Mesenchymal stem cell (in vitro differentiated cells and primary cell): ENCODE data around the gene NUCKS1.

Experiments used
- DNase-seq: peaks from one replicate; pipeline ENCODE4 v3.0.0-alpha.2; 2013
- H2AFZ ChIP-seq: one replicate; pipeline ENCODE4 v1.6.1; 2013; ENCODE audit warnings: low read depth, mild to moderate bottlenecking, control low read depth, inconsistent platforms, low read length, moderate library complexity
- H2AK5ac ChIP-seq: 2 replicates; pipeline ENCODE4 v1.6.1; 2013; ENCODE audit warnings: low read length, moderate library complexity, mild to moderate bottlenecking, inconsistent platforms; ENCODE audit not compliant: severe bottlenecking
- H2BK120ac ChIP-seq: one replicate; pipeline ENCODE4 v1.6.1; 2013; ENCODE audit warnings: low read depth, mild to moderate bottlenecking, inconsistent platforms, low read length, moderate library complexity
- H2BK12ac ChIP-seq, 2 experiments: one replicate each; pipeline ENCODE4 v1.6.1; 2013; ENCODE audit warnings: inconsistent platforms in 2 of 2, low read length in 2 of 2, mild to moderate bottlenecking in 2 of 2, moderate library complexity in 2 of 2, control low read depth in 1 of 2
- H2BK15ac ChIP-seq: one replicate; pipeline ENCODE4 v1.6.1; 2013; ENCODE audit warnings: mild to moderate bottlenecking, low read depth, inconsistent platforms; ENCODE audit not compliant: poor library complexity, severe bottlenecking
- H2BK5ac ChIP-seq: 2 replicates; pipeline ENCODE4 v1.6.1; 2013; ENCODE audit warnings: low read depth, mild to moderate bottlenecking, low read length, control low read depth, inconsistent platforms; ENCODE audit not compliant: poor library complexity, severe bottlenecking
- H3K14ac ChIP-seq, 2 experiments: one replicate each; pipeline ENCODE4 v1.6.1; 2013; ENCODE audit warnings: inconsistent platforms in 2 of 2, low read length in 2 of 2, control low read depth in 1 of 2, mild to moderate bottlenecking in 1 of 2, moderate library complexity in 1 of 2
- H3K18ac ChIP-seq, 2 experiments: one replicate each; pipeline ENCODE4 v1.6.1; 2013; ENCODE audit warnings: inconsistent platforms in 2 of 2, low read length in 2 of 2, control low read depth in 1 of 2, low read depth in 1 of 2, mild to moderate bottlenecking in 1 of 2
- H3K23ac ChIP-seq, 2 experiments: one replicate each; pipeline ENCODE4 v1.6.1; 2013; ENCODE audit warnings: inconsistent platforms in 2 of 2, low read length in 2 of 2, mild to moderate bottlenecking in 2 of 2, moderate library complexity in 2 of 2, control low read depth in 1 of 2
- H3K27ac ChIP-seq: 2 replicates; pipeline ENCODE4 v1.5.1; 2013; ENCODE audit warnings: mild to moderate bottlenecking, moderate library complexity, low read length, control low read depth, inconsistent platforms; ENCODE audit not compliant: poor library complexity, severe bottlenecking
- H3K27me3 ChIP-seq, 2 experiments: 2 replicates each; pipeline versions ENCODE4 v1.6.1 to v1.7.0; 2013; ENCODE audit warnings: low read length in 2 of 2, mild to moderate bottlenecking in 2 of 2, moderate library complexity in 2 of 2, control low read depth in 1 of 2, inconsistent platforms in 1 of 2; ENCODE audit not compliant: control insufficient read depth in 1 of 2, insufficient read depth in 1 of 2
- H3K36me3 ChIP-seq, 2 experiments: 2 replicates each; pipeline versions ENCODE4 v1.6.1 to v1.7.0; 2013; ENCODE audit warnings: low read length in 2 of 2, control low read depth in 1 of 2, inconsistent platforms in 1 of 2, low read depth in 1 of 2, mild to moderate bottlenecking in 1 of 2; ENCODE audit not compliant: insufficient read depth in 2 of 2, control insufficient read depth in 1 of 2
- H3K4ac ChIP-seq, 2 experiments: one replicate each; pipeline ENCODE4 v1.6.1; 2013; ENCODE audit warnings: inconsistent platforms in 2 of 2, low read length in 2 of 2, mild to moderate bottlenecking in 2 of 2, moderate library complexity in 2 of 2, control low read depth in 1 of 2, low read depth in 1 of 2
- H3K4me1 ChIP-seq: 2 replicates; pipeline ENCODE4 v1.6.1; 2013; ENCODE audit warnings: low read depth, low read length, control low read depth; ENCODE audit not compliant: control insufficient read depth, insufficient read depth
- H3K4me2 ChIP-seq: 2 replicates; pipeline ENCODE4 v1.6.1; 2013; ENCODE audit warnings: low read length, mild to moderate bottlenecking, inconsistent platforms; ENCODE audit not compliant: poor library complexity, severe bottlenecking
- H3K4me3 ChIP-seq, 2 experiments: 2 replicates each; pipeline versions ENCODE4 v1.5.1 to v1.7.0; 2013; ENCODE audit warnings: low read length in 2 of 2, mild to moderate bottlenecking in 2 of 2, control low read depth in 1 of 2, low read depth in 1 of 2; ENCODE audit not compliant: insufficient read depth in 1 of 2
- H3K79me1 ChIP-seq: replicated peaks from 2 replicates; pipeline ENCODE4 v1.6.1; 2013; ENCODE audit warnings: mild to moderate bottlenecking, control low read depth, low read length, inconsistent platforms; ENCODE audit not compliant: poor library complexity, severe bottlenecking
- H3K9ac ChIP-seq: 2 replicates; pipeline ENCODE4 v1.7.0; 2013; ENCODE audit warnings: mild to moderate bottlenecking, low read length, moderate library complexity
- H3K9me3 ChIP-seq: 2 replicates; pipeline ENCODE4 v1.7.0; 2013; ENCODE audit warnings: mild to moderate bottlenecking, low read length; ENCODE audit not compliant: control insufficient read depth
- H4K8ac ChIP-seq: one replicate; pipeline ENCODE4 v1.6.1; 2013; ENCODE audit warnings: inconsistent platforms, mild to moderate bottlenecking, low read length, moderate library complexity
- H4K91ac ChIP-seq: one replicate; pipeline ENCODE4 v1.6.1; 2013; ENCODE audit warnings: mild to moderate bottlenecking, low read length, inconsistent platforms
- WGBS: methylation state at CpG from one replicate; pipeline ENCODE4 v1.1.7; 2013; ENCODE audit warnings: mixed read lengths; 5-methylcytosine and 5-hydroxymethylcytosine counted together

NUCKS1 gene

GRCh38 chr1:205677167-205677566, 72.8 kb downstream of the NUCKS1 start:
- Histone ChIP-seq H4K91ac (no peak overlapping the region), H3K4me3 (no peak overlapping the region), H3K27ac (no peak overlapping the region)

GRCh38 chr1:205676597-205676996, 73.4 kb downstream of the NUCKS1 start:
- Histone ChIP-seq H4K8ac (no peak overlapping the region), H3K36me3 (no peaks in the 10 kb centered on the region), H3K79me1 (peaks cover 28% of the 10 kb centered on the region), H3K27me3 (peaks cover 0 to 18% of the 10 kb centered on the region in 2 experiments), H3K4ac (no peak overlapping the region), H2BK12ac (no peak overlapping the region), H2AK5ac (no peak overlapping the region), H2AFZ (no peak overlapping the region), H3K4me2 (no peak overlapping the region), H3K14ac (no peak overlapping the region), H2BK15ac (no peak overlapping the region), H4K91ac (no peak overlapping the region), H3K9ac (no peak overlapping the region), H3K23ac (no peak overlapping the region), H2BK5ac (no peak overlapping the region), H3K27ac (no peak overlapping the region), H3K18ac (peak overlapping the region in 1 of 2 experiments; percentile 14), H2BK120ac (no peak overlapping the region), H3K4me1 (peaks cover 26% of the 10 kb centered on the region), H3K4me3 (no peak overlapping the region), H3K9me3 (no peaks in the 10 kb centered on the region)
- DNase-seq: no peak
- 67% methylated on average over 3 of the region's 3 CpGs for WGBS

More at GRCh38 chr1:205677167-205677566, 72.8 kb downstream of the NUCKS1 start:
- Histone ChIP-seq H3K4me1 (peaks cover 21% of the 10 kb centered on the region), H3K79me1 (peaks cover 28% of the 10 kb centered on the region), H3K14ac (no peak overlapping the region), H2AK5ac (no peak overlapping the region), H3K4ac (no peak overlapping the region), H4K8ac (no peak overlapping the region), H3K27me3 (peaks cover 0 to 16% of the 10 kb centered on the region in 2 experiments), H2BK120ac (no peak overlapping the region), H3K36me3 (no peaks in the 10 kb centered on the region), H3K23ac (no peak overlapping the region), H2AFZ (no peak overlapping the region), H3K9ac (no peak overlapping the region), H3K18ac (no peak overlapping the region), H3K4me2 (no peak overlapping the region), H2BK15ac (no peak overlapping the region), H2BK12ac (no peak overlapping the region), H2BK5ac (no peak overlapping the region), H3K9me3 (no peaks in the 10 kb centered on the region)
- 91% methylated on average over 5 of the region's 5 CpGs for WGBS
- no peak for DNase-seq

DNA sequence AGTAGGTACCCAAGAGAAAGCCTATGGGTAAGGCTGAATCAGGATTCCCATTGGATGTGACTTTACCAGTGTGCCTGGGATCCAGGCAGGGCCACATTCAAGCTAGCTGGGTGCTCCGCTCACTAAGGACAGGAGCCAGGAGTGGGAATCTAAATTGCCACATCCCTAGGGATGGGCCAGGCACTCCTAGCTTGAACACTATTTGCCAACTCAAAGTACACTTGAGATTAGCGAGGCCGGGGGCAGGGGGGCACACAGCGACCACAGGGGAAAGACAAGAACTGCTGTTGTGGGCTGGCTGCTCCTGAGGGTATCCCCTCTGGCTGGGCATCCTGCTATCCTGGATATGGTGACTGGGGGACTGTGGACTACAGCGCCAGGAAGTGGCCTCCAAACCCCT, 74.0 kb downstream of the NUCKS1 start:
- Histone ChIP-seq H4K8ac (no peak overlapping the region), H3K4me2 (no peak overlapping the region), H3K9ac (no peak overlapping the region), H3K4me1 (peaks cover 31% of the 10 kb centered on the region), H2BK15ac (no peak overlapping the region), H3K23ac (no peak overlapping the region), H2BK12ac (peak overlapping the region in 1 of 2 experiments; percentile 49), H3K14ac (peak overlapping the region in 1 of 2 experiments; percentile 44), H3K36me3 (no peaks in the 10 kb centered on the region), H2BK120ac (no peak overlapping the region), H3K9me3 (no peaks in the 10 kb centered on the region), H3K79me1 (peaks cover 31% of the 10 kb centered on the region), H4K91ac (no peak overlapping the region), H2AK5ac (no peak overlapping the region), H3K18ac (peak overlapping the region; percentile 11 to 14), H3K4me3 (no peak overlapping the region), H3K27me3 (peaks cover 0 to 14% of the 10 kb centered on the region in 2 experiments), H3K27ac (no peak overlapping the region), H3K4ac (peak overlapping the region in 1 of 2 experiments; percentile 57), H2AFZ (no peak overlapping the region), H2BK5ac (no peak overlapping the region)
- 98% methylated on average over 5 of the region's 5 CpGs for WGBS
- DNase-seq: no peak

- H4K91ac ChIP-seq: no peak overlapping the region
- WGBS: 97% methylated on average over 4 of the region's 4 CpGs
- H2AK5ac ChIP-seq: no peak overlapping the region
Observed at GRCh38 chr1:205675247-205675646, 74.7 kb downstream of the NUCKS1 start.

More at GRCh38 chr1:205675247-205675646, 74.7 kb downstream of the NUCKS1 start:
- no peak for DNase-seq
- Histone ChIP-seq H3K4me1 (peaks cover 36% of the 10 kb centered on the region), H2BK5ac (no peak overlapping the region), H3K18ac (no peak overlapping the region), H3K27me3 (peaks cover 0 to 13% of the 10 kb centered on the region in 2 experiments), H3K36me3 (no peaks in the 10 kb centered on the region), H3K9ac (no peak overlapping the region), H3K4me3 (no peak overlapping the region), H4K8ac (no peak overlapping the region), H3K9me3 (no peaks in the 10 kb centered on the region), H3K27ac (no peak overlapping the region), H3K4me2 (no peak overlapping the region), H3K4ac (no peak overlapping the region), H3K14ac (no peak overlapping the region), H3K79me1 (peaks cover 38% of the 10 kb centered on the region), H3K23ac (no peak overlapping the region), H2BK120ac (no peak overlapping the region), H2AFZ (no peak overlapping the region), H2BK15ac (peak overlapping the region; percentile 83), H2BK12ac (no peak overlapping the region)
